ENCODE data around the gene VCX. TPM values are rescaled to one million over a fixed set of nuclear protein-coding genes. Genes with fewer than 3 reads are reported as not detected.
"Not testable (repeated sequence)": the region's sequence is repeated elsewhere in the genome, so short reads cannot be mapped to it uniquely, and the experiment has no call there.

Gene VCX
- not detected for total RNA-seq

DNA sequence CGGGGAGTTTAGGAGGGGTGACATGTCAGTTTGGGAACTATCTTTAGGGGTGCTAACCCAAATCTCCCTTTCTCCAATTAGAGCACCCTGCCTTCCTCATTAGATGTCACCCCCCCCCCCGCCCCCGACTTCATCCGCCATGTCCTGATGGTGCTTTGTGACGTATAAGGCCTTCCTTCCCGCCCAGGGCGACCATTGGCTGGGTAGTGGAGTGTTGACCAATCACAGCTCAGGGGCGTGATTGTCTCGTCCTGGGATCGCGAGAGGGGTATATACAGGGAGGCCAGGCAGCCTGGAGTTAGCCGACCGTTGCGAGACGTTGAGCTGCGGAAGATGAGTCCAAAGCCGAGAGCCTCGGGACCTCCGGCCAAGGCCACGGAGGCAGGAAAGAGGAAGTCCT is at the start of gene VCX:
TSS of gene VCX (plus strand) at position 301 of the 400 bp plus-strand sequence. CDS start at position 334, 33 bp downstream.
- ATAC-seq; H3K9me3 Mint-ChIP-seq; H3K4me3 Mint-ChIP-seq; H3K36me3 Mint-ChIP-seq; H3K27ac Mint-ChIP-seq; H3K27me3 Mint-ChIP-seq; DNase-seq (ENCODE audit: low spot score); H3K4me1 Mint-ChIP-seq (ENCODE audit: low read depth in 2 of 2): not testable (repeated sequence)

DNA sequence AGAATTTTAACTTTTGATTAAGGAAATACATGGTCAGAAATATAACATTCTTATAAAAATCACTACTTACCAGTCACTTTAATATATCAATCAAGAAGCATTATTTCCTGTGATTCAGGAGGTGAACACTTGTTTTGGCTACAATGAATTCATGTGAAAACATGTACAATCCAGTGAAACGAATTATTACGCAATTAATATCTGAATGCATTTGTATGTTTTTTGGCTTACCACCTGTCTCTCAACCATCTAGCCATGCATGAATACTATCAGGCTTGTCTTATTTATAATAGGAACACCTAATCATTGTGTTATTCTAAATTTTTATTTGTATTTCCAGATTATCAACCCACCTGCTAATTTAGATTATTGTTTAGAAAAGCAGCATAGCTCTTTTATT is 44.6 kb upstream of the VCX start:
- H3K4me3 Mint-ChIP-seq = no peak overlapping the region

DNA sequence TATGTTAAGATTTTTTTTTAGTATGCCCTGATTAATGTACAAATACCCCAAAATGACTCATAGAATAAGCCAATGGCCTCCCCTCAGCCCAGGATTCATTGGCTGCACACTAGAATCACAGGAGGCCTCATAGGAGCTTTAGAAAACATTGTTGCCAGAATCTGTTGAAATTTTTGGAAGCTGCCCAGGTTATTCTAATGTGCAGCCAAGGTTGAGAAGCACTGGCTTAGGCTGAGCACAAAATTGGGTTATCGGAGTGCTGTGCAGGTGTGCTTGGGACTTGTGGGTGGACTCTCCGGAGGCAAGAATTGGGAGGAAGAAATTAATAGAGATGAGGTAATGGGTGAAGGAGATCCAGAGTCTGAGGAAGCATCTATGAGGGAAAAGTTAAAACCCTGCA is 41.3 kb upstream of the VCX start:
- H3K9me3 Mint-ChIP-seq = peaks cover 10% of the 10 kb centered on the region
- no peaks in the 10 kb centered on the region for H3K27me3 Mint-ChIP-seq
- H3K27ac Mint-ChIP-seq = no peak overlapping the region
- DNase-seq (ENCODE audit: low spot score) (no peak), ATAC-seq (no peak)
- no peak overlapping the region for H3K4me3 Mint-ChIP-seq
- H3K36me3 Mint-ChIP-seq = no peaks in the 10 kb centered on the region
- no peaks in the 10 kb centered on the region for H3K4me1 Mint-ChIP-seq (ENCODE audit: low read depth in 2 of 2)

More for the DNA sequence above, 44.6 kb upstream of the VCX start:
- DNase-seq (ENCODE audit: low spot score) (no peak), ATAC-seq (no peak)
- no peaks in the 10 kb centered on the region for H3K27me3 Mint-ChIP-seq
- no peaks in the 10 kb centered on the region for H3K4me1 Mint-ChIP-seq (ENCODE audit: low read depth in 2 of 2)
- H3K27ac Mint-ChIP-seq = no peak overlapping the region
- no peaks in the 10 kb centered on the region for H3K36me3 Mint-ChIP-seq
- H3K9me3 Mint-ChIP-seq = peaks cover 4% of the 10 kb centered on the region

DNA sequence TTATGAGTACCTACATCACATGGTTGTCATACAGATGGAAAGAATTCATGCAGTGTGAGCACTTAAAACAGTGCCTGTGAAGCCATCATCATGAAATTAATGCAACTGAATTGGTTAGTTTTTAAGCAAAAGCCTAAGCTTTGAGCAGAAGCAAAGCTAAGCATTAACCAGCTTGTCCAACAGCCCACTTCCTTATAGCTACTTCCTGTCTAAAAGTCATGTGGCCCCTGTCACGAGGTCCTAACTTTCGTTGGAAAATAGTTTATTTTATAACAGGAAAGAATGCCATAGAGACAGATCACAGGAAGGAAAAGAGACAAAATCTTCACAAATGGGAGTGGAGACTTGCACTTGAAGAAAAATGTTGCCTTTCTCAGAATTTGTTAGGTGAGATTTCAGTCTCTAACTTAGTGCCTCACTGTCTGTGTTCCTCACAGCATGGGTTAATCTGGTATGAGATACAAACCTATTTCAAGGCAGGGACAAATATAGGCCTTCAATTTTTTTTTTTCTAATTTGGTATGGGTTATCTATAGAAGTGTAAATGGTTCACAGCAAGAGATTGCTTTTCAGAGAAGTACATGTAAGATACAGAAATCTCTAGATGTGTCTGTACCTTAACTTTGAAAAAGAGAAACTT is 27.7 kb upstream of the VCX start:
- no peaks in the 10 kb centered on the region for H3K4me1 Mint-ChIP-seq (ENCODE audit: low read depth in 2 of 2)

DNA sequence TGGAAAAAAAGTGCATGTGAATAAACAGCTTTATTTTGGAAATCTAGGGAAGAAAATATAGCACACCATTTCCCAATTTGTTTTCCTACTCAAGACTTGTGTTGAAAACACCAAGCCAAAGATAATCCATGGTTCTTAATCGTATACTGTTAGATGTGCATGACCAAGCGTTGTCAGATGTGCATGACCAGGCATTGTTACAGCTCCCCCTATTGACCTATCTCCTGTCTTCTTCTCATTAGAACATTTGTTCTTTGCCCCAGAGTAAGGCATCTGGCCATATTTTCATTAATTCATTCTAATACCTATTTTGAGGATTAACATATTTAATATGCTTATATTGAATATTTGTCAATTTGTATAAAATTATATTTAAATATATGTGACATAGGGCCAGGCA is 14.4 kb upstream of the VCX start:
- H3K4me3 Mint-ChIP-seq = no peak overlapping the region
- no peaks in the 10 kb centered on the region for H3K36me3 Mint-ChIP-seq
- no peaks in the 10 kb centered on the region for H3K4me1 Mint-ChIP-seq (ENCODE audit: low read depth in 2 of 2)
- no peak overlapping the region for H3K27ac Mint-ChIP-seq
- H3K9me3 Mint-ChIP-seq = peaks cover 10% of the 10 kb centered on the region
- ATAC-seq = no peak
- H3K27me3 Mint-ChIP-seq = peaks cover 0 to 2% of the 10 kb centered on the region in 2 donors
- no peak for DNase-seq (ENCODE audit: low spot score)

More for the DNA sequence above, 27.7 kb upstream of the VCX start:
- ATAC-seq (no peak), DNase-seq (ENCODE audit: low spot score) (no peak)
- Mint-ChIP-seq H3K27me3 (no peaks in the 10 kb centered on the region), H3K4me3 (no peak overlapping the region), H3K9me3 (peaks cover 13% of the 10 kb centered on the region), H3K36me3 (no peaks in the 10 kb centered on the region), H3K27ac (no peak overlapping the region)

DNA sequence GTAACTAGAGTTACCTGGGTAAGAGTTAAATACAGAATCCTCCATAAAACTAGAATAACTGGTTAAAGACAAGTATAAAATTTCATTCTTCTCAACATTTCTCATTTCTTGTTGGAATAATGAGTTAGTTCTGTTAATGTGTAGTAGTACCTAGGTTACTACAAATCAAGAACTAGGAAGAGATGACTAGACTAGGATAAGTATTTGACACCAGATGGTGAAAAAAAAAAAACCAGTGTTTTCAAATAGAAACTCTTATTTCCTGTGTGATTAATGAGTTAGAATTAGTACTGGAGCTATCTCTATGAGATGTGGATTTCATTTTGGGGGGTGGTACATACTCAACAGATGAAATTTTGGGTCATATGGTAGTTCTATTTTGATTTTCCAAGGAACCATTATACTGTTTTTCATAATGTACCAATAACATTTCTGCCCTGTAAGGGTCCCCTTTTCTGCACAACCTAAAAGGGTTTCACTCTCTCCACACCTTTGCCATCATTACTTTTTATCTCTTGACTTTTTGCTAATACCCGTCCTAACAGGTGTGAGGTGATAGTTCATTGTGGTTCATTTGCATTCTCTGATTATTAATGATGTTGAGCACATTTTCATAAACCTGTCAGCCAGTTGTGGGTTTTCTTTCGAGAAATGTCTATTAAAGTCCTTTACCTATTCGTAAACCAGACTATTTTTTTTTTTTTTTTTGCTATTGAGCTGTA is 1.7 kb upstream of the VCX start:
- DNase-seq (ENCODE audit: low spot score) = no peak
- Mint-ChIP-seq H3K9me3 (peaks cover 6% of the 10 kb centered on the region), H3K27me3 (no peaks in the 10 kb centered on the region), H3K4me3 (no peak overlapping the region), H3K27ac (no peak overlapping the region), H3K4me1 (ENCODE audit: low read depth in 2 of 2) (no peaks in the 10 kb centered on the region), H3K36me3 (no peaks in the 10 kb centered on the region)
- no peak for ATAC-seq

DNA sequence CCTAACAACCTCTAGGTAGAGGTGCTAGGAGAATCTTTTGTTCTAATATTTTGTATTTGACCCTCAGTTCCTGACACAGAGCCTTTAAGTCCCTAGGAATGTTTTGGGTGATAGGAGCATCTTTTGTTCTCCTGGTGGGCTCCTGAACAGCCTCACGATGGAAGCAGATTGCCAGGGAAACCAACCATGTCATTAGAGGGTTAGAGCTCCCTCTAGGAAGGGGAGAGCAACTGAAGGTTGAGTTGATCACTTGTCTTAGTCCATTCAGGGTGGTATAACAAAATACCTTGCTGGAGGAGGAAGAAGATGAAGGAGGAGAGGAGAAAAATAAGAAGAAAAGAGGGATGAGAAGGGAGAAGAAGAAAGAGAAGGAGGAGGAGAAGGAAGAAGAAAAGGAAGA is 9.2 kb downstream of the VCX start:
- Mint-ChIP-seq H3K36me3 (no peaks in the 10 kb centered on the region), H3K4me3 (no peak overlapping the region), H3K9me3 (peaks cover 3% of the 10 kb centered on the region), H3K27me3 (peaks cover 0 to 3% of the 10 kb centered on the region in 2 donors), H3K27ac (no peak overlapping the region), H3K4me1 (ENCODE audit: low read depth in 2 of 2) (no peaks in the 10 kb centered on the region)
- no peak for DNase-seq (ENCODE audit: low spot score)
- ATAC-seq = no peak

DNA sequence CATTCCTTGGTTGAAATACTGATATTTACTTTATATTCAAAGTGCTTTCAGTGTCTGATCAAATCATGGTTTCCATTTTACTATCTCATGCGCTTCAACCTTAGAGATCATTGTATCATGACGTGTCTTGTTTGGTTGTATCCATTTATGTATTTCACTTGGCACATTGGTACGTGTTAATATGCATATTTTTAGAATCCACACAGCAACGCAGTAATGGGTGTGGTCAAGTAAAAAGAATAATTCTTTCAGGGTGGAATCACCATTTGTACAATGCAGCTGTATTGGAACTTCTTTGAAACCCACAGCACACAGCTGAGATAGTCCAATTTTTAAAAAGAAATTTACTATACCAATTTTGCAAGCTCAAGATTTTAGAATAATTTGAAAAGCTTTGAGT is 29.1 kb downstream of the VCX start:
- peaks cover 0 to 3% of the 10 kb centered on the region in 2 donors for H3K27me3 Mint-ChIP-seq
- H3K36me3 Mint-ChIP-seq = no peaks in the 10 kb centered on the region
- H3K27ac Mint-ChIP-seq = no peak overlapping the region
- H3K4me1 Mint-ChIP-seq (ENCODE audit: low read depth in 2 of 2) = no peaks in the 10 kb centered on the region
- H3K4me3 Mint-ChIP-seq = no peak overlapping the region
- H3K9me3 Mint-ChIP-seq = peaks cover 2% of the 10 kb centered on the region
- no peak for DNase-seq (ENCODE audit: low spot score)
- ATAC-seq = no peak

DNA sequence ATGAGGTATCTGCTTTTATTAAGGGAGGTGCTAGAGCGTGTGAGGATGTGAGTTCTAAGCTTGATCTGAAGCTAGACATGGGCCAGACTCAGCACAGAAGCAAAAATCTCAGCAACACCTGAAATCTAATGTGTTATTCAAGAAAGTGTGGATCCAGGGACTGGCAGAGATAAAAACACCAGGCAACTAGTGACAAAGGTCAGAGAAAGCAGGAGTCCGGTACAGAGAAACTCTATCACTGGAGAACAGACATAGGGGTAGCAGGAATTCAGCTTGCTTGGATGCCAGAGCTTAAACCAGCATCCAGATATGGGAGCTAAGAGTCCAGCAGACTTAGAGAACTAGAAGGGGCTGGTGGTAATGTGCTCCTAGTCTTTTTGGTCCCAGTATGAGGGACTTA is 34.0 kb downstream of the VCX start:
- Mint-ChIP-seq H3K4me3 (no peak overlapping the region), H3K27me3 (no peaks in the 10 kb centered on the region)

DNA sequence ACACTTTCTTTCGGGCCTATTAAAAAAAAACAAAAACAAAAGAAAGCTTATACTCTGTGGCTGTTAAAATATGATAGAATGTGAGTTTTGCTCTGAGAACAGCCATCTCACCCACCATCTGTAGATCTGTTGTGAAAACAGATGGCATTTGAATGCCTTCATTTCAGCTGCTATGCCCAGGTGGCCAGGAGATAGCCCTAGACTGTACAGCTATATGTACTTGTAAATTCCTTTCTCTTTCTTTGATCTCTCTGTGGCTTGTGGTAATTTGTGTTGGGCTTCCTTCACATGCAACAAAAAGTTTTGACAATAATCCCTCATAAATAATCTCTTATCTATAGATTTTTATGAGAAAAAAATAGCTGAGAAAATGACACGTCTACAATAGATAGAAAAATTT is 46.2 kb downstream of the VCX start:
- Mint-ChIP-seq H3K27me3 (peaks cover 11 to 21% of the 10 kb centered on the region in 2 donors), H3K4me1 (ENCODE audit: low read depth in 2 of 2) (no peaks in the 10 kb centered on the region), H3K9me3 (peaks cover 14% of the 10 kb centered on the region), H3K27ac (no peak overlapping the region), H3K4me3 (no peak overlapping the region), H3K36me3 (peaks cover 5% of the 10 kb centered on the region)
- no peak for ATAC-seq
- DNase-seq (ENCODE audit: low spot score) = no peak

More for the DNA sequence above, 34.0 kb downstream of the VCX start:
- DNase-seq (ENCODE audit: low spot score) = no peak
- no peak for ATAC-seq
- Mint-ChIP-seq H3K9me3 (no peaks in the 10 kb centered on the region), H3K4me1 (ENCODE audit: low read depth in 2 of 2) (no peaks in the 10 kb centered on the region), H3K36me3 (no peaks in the 10 kb centered on the region), H3K27ac (no peak overlapping the region)

DNA sequence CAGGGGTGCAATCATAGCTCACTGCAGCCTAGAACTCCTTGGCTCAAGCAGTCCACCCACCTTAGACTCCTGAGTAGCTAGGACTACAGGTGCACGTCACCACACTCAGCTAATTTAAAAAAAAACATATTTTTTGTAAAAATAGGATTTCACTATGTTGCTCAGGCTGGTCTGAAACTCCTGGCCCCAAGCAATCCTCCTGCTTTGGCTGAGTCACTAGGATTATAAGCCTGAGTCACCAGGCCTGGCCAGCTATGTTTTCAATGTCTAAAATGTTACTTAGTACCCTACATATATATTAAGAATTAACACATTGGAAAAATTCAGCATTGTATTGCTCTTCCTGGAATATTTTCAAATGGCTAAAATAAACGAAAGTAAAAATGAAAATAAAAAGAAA is 46.7 kb downstream of the VCX start:
- Mint-ChIP-seq H3K27me3 (peaks cover 11 to 21% of the 10 kb centered on the region in 2 donors), H3K27ac (no peak overlapping the region), H3K9me3 (peaks cover 14% of the 10 kb centered on the region), H3K36me3 (peaks cover 5% of the 10 kb centered on the region), H3K4me3 (no peak overlapping the region), H3K4me1 (ENCODE audit: low read depth in 2 of 2) (no peaks in the 10 kb centered on the region)
- no peak for DNase-seq (ENCODE audit: low spot score)
- no peak for ATAC-seq

DNA sequence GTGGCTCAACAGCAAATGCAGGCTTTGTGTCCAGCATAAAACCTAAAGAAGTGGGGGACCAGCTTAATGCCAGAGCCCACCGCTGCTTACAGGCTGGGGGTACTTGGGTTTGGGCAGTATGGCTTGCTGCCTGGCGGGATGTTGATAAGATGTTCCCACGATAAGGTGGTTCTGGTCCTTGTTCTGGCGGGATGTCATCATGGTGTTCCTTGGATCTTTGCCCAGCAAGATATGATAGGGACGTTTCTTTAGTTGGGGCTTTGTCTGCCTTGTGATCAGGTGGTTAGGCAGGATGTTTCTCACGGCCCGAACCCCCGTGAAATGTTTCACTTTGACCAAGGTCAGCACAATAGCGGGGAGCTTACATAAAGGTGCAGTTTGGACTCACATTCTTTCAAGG is 49.0 kb downstream of the VCX start:
- H3K27ac Mint-ChIP-seq = no peak overlapping the region
- H3K4me1 Mint-ChIP-seq (ENCODE audit: low read depth in 2 of 2) = no peaks in the 10 kb centered on the region
- peaks cover 5% of the 10 kb centered on the region for H3K36me3 Mint-ChIP-seq
- H3K4me3 Mint-ChIP-seq = no peak overlapping the region
- peaks cover 4% of the 10 kb centered on the region for H3K9me3 Mint-ChIP-seq
- DNase-seq (ENCODE audit: low spot score) (no peak), ATAC-seq (no peak)
- H3K27me3 Mint-ChIP-seq = peaks cover 7 to 11% of the 10 kb centered on the region in 2 donors

Data from natural killer cell treated with Interleukin-12 subunit alpha and Interleukin-12 subunit beta and Interleukin-15 and Interleukin-18, amount 100 ng/mL, for 72 hours (primary cell).